HCT116 (cell line): ENCODE results near the gene TMTC1. TPM values are rescaled to one million over a fixed set of nuclear protein-coding genes. Genes with fewer than 3 reads are reported as not detected.

Experiments
- ATAC-seq: fragments of 200-7000 bp; cut with Tn5 transposase; 2 replicates; pipeline ENCODE4 v1.9.1; 2020; ENCODE audit warnings: mild to moderate bottlenecking, moderate library complexity
- BruUV-seq: library from RNA; stranded (reverse); fragments of 400-500 nt; replicated peaks from 2 replicates; lab custom pipeline; 2021; lab: Mats Ljungman, UMichigan
- CTCF ChIA-PET: fragments of 300-600 bp; sonication (Branson Sonifier 250); formaldehyde crosslinking; loops from one replicate; lab custom pipeline; 2021; ENCODE audit warnings: antibody characterized with exemption; lab: Charles Lee
- POLR2A ChIA-PET: fragments of 300-600, 350-600 bp; sonication (Branson Sonifier 250); formaldehyde crosslinking; loops from one replicate; lab custom pipeline; 2021; ENCODE audit warnings: antibody characterized with exemption; lab: Charles Lee
- RAD21 ChIA-PET, 2 experiments: fragments of 300-600 bp; sonication (Branson Sonifier 250); formaldehyde crosslinking; loops; one replicate each; lab custom pipeline; 2023; ENCODE audit warnings: low total read pairs in 2 of 2; ENCODE audit not compliant: uncharacterized antibody in 2 of 2, unreplicated experiment in 2 of 2, low non-redundant PET in 1 of 2; lab: Charles Lee
- DNase-seq: peaks from one replicate; pipeline ENCODE4 v3.0.0-alpha.2; 2010; ENCODE audit warnings: low read depth, low spot score
- H2AFZ ChIP-seq: fragments of 200-600 bp; shearing (Covaris generic), sonication (generic); 2 replicates; pipeline ENCODE4 v1.6.1; 2017; ENCODE audit warnings: low read depth, mixed run types, mixed read lengths, antibody characterized with exemption, low read length; ENCODE audit not compliant: poor library complexity, severe bottlenecking
- H3K27ac ChIP-seq: 2 replicates; pipeline ENCODE4 v1.5.1; 2012; ENCODE audit warnings: low read depth, low read length
- H3K27me3 ChIP-seq: fragments of 200-600 bp; sonication (generic); 2 replicates; pipeline ENCODE4 v1.6.1; 2016; ENCODE audit warnings: mixed run types, low read length, mixed read lengths; ENCODE audit not compliant: insufficient read depth
- H3K36me3 ChIP-seq, 2 experiments: fragments of 200-500 bp in 1 of 2; fragments of 200-600 bp in 1 of 2; sonication (Bioruptor generic) in 1 of 2; sonication (generic) in 1 of 2; 2 replicates each; pipeline versions ENCODE4 v1.5.1 to v1.6.1; 2014 to 2016; ENCODE audit warnings: low read length in 2 of 2, inconsistent platforms in 1 of 2, mixed read lengths in 1 of 2, mixed run types in 1 of 2; ENCODE audit not compliant: insufficient read depth in 2 of 2, control insufficient read depth in 1 of 2
- H3K4me1 ChIP-seq, 2 experiments: fragments of 200-600 bp in 1 of 2; sonication (generic) in 1 of 2; 2 replicates each; pipeline versions ENCODE4 v1.5.1 to v1.6.1; 2012 to 2017; ENCODE audit warnings: low read length in 2 of 2, inconsistent platforms in 1 of 2, mild to moderate bottlenecking in 1 of 2, mixed read lengths in 1 of 2, mixed run types in 1 of 2, moderate library complexity in 1 of 2; ENCODE audit not compliant: insufficient read depth in 2 of 2, control insufficient read depth in 1 of 2
- H3K4me2 ChIP-seq: fragments of 200-600 bp; sonication (generic); 2 replicates; pipeline ENCODE4 v1.6.1; 2017; ENCODE audit warnings: mixed run types, low read length, mixed read lengths
- H3K4me3 ChIP-seq, 2 experiments: fragments of 200-600 bp in 1 of 2; sonication (generic) in 1 of 2; replicated peaks in 1 of 2; 2 replicates each; pipeline ENCODE4 v1.5.1; 2011 to 2016; ENCODE audit warnings: low read length in 2 of 2, control low read depth in 1 of 2, low read depth in 1 of 2, mild to moderate bottlenecking in 1 of 2, mixed read lengths in 1 of 2, mixed run types in 1 of 2
- H3K79me2 ChIP-seq: fragments of 200-600 bp; sonication (generic); 2 replicates; pipeline ENCODE4 v1.6.1; 2017; ENCODE audit warnings: mild to moderate bottlenecking, mixed run types, low read length, moderate library complexity, mixed read lengths; ENCODE audit not compliant: insufficient read depth
- H3K9ac ChIP-seq: fragments of 200-600 bp; sonication (generic); 2 replicates; pipeline ENCODE4 v1.6.1; 2016; ENCODE audit warnings: low read length, mixed read lengths
- H3K9me2 ChIP-seq: fragments of 200-600 bp; sonication (generic), shearing (Covaris generic); 2 replicates; pipeline ENCODE4 v1.6.1; 2017; ENCODE audit warnings: mixed run types, mild to moderate bottlenecking, moderate library complexity; ENCODE audit not compliant: insufficient read depth
- H3K9me3 ChIP-seq, 2 experiments: fragments of 200-500 bp in 1 of 2; fragments of 200-600 bp in 1 of 2; sonication (Bioruptor generic) in 1 of 2; sonication (generic) in 1 of 2; 2 replicates each; pipeline ENCODE4 v1.6.1; 2014 to 2017; ENCODE audit warnings: low read length in 2 of 2, mixed read lengths in 2 of 2, inconsistent platforms in 1 of 2, low read depth in 1 of 2, mild to moderate bottlenecking in 1 of 2, mixed run types in 1 of 2, moderate library complexity in 1 of 2; ENCODE audit not compliant: control insufficient read depth in 1 of 2, insufficient read depth in 1 of 2
- H4K20me1 ChIP-seq: fragments of 200-600 bp; sonication (generic), shearing (Covaris generic); 2 replicates; pipeline ENCODE4 v1.6.1; 2017; ENCODE audit warnings: mixed run types, mild to moderate bottlenecking, moderate library complexity; ENCODE audit not compliant: insufficient read depth
- ELF1 ChIP-seq: IDR thresholded peaks from 2 replicates; pipeline ENCODE4 v1.6.1; 2012; ENCODE audit warnings: low read depth, borderline replicate concordance
- EZH2phosphoT487 ChIP-seq: fragments of 200-600 bp; IDR thresholded peaks from 2 replicates; pipeline ENCODE4 v1.6.1; 2018; ENCODE audit warnings: antibody characterized with exemption, borderline replicate concordance
- JUND ChIP-seq: IDR thresholded peaks from 2 replicates; pipeline ENCODE4 v1.6.1; 2012
- POLR2A ChIP-seq: IDR thresholded peaks from 2 replicates; pipeline ENCODE4 v1.7.0; 2011; ENCODE audit warnings: borderline replicate concordance; ENCODE audit not compliant: insufficient read depth, insufficient read length; ENCODE audit errors: extremely low read depth
- RAD21 ChIP-seq: IDR thresholded peaks from 2 replicates; pipeline ENCODE4 v1.6.1; 2012; ENCODE audit warnings: low read depth, mild to moderate bottlenecking
- ZFX ChIP-seq: fragments of 450-650 bp; IDR thresholded peaks from 2 replicates; pipeline ENCODE4 v1.6.1; 2017
- ZNF274 ChIP-seq: fragments of 200-500 bp; sonication (Bioruptor generic); IDR thresholded peaks from 2 replicates; pipeline ENCODE4 v1.6.1; 2014; ENCODE audit warnings: mild to moderate bottlenecking, low read depth, low read length, inconsistent platforms
- intact Hi-C: fragments of 100-400 bp; cut with micrococcal nuclease; formaldehyde crosslinking; loops from 2 replicates; pipeline ENCODE4 v1.10.0; 2022
- total RNA-seq: library from RNA; stranded (reverse); gene quantifications from one replicate; pipeline ENCODE4 v1.2.1, GENCODE V29; 2021; ENCODE audit not compliant: unreplicated experiment
- TF ChIP-seq, protein P1 (sequence below): IDR thresholded peaks from 2 replicates; pipeline ENCODE4 v1.6.1; 2011; ENCODE audit warnings: mild to moderate bottlenecking, low read length, moderate library complexity; ENCODE audit not compliant: insufficient replicate concordance; ENCODE audit errors: extremely low read depth
- TF ChIP-seq, protein P2 (sequence below): IDR thresholded peaks from 2 replicates; pipeline ENCODE4 v1.6.1; 2012
- TF ChIP-seq, protein P3 (sequence below): IDR thresholded peaks from 2 replicates; pipeline ENCODE4 v1.6.1; 2012; ENCODE audit warnings: low read depth
- TF ChIP-seq, protein P4 (sequence below): IDR thresholded peaks from 2 replicates; pipeline ENCODE4 v1.6.1; 2012

TMTC1 gene
- total RNA-seq, 1 experiment from 2014 or later: 2.0 TPM

DNA sequence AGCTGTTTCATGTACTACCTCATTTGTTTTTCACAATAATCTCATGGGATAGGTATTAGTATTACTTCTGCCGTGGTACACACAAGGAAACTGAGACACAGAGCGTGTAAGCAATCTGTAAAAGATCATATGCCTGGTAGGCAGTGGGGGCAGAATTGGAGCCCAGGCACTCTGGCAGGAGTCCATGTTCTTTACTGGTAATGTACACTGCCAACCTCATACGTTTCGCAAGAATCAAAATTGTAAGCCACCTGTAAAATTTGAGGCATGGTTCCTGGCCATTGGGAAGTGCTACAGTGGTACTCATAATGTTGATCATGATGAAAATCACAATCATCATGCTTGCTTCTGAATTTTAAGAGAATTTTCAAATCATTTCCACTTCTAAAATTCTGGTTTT, 40.7 kb downstream of the TMTC1 start:
- H4K20me1 ChIP-seq: no peaks in the 10 kb centered on the region
- no peaks in the 10 kb centered on the region for H3K79me2 ChIP-seq
- no peak overlapping the region for H3K4me2 ChIP-seq
- no peak overlapping the region for H3K4me3 ChIP-seq
- no peak for DNase-seq
- RAD21 ChIA-PET: no interaction called here
- intact Hi-C loops: no loop called here
- TF ChIP-seq ZNF274 (no peak), RAD21 (no peak), JUND (no peak), ELF1 (no peak), ZFX (no peak), POLR2A (no peak), EZH2phosphoT487 (no peak)
- TF ChIP-seq, protein P1, sequence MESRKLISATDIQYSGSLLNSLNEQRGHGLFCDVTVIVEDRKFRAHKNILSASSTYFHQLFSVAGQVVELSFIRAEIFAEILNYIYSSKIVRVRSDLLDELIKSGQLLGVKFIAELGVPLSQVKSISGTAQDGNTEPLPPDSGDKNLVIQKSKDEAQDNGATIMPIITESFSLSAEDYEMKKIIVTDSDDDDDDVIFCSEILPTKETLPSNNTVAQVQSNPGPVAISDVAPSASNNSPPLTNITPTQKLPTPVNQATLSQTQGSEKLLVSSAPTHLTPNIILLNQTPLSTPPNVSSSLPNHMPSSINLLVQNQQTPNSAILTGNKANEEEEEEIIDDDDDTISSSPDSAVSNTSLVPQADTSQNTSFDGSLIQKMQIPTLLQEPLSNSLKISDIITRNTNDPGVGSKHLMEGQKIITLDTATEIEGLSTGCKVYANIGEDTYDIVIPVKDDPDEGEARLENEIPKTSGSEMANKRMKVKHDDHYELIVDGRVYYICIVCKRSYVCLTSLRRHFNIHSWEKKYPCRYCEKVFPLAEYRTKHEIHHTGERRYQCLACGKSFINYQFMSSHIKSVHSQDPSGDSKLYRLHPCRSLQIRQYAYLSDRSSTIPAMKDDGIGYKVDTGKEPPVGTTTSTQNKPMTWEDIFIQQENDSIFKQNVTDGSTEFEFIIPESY: no peak
- TF ChIP-seq, protein P2, sequence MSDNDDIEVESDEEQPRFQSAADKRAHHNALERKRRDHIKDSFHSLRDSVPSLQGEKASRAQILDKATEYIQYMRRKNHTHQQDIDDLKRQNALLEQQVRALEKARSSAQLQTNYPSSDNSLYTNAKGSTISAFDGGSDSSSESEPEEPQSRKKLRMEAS: no peak
- TF ChIP-seq, protein P3, sequence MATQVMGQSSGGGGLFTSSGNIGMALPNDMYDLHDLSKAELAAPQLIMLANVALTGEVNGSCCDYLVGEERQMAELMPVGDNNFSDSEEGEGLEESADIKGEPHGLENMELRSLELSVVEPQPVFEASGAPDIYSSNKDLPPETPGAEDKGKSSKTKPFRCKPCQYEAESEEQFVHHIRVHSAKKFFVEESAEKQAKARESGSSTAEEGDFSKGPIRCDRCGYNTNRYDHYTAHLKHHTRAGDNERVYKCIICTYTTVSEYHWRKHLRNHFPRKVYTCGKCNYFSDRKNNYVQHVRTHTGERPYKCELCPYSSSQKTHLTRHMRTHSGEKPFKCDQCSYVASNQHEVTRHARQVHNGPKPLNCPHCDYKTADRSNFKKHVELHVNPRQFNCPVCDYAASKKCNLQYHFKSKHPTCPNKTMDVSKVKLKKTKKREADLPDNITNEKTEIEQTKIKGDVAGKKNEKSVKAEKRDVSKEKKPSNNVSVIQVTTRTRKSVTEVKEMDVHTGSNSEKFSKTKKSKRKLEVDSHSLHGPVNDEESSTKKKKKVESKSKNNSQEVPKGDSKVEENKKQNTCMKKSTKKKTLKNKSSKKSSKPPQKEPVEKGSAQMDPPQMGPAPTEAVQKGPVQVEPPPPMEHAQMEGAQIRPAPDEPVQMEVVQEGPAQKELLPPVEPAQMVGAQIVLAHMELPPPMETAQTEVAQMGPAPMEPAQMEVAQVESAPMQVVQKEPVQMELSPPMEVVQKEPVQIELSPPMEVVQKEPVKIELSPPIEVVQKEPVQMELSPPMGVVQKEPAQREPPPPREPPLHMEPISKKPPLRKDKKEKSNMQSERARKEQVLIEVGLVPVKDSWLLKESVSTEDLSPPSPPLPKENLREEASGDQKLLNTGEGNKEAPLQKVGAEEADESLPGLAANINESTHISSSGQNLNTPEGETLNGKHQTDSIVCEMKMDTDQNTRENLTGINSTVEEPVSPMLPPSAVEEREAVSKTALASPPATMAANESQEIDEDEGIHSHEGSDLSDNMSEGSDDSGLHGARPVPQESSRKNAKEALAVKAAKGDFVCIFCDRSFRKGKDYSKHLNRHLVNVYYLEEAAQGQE: no peak
- TF ChIP-seq, protein P4, sequence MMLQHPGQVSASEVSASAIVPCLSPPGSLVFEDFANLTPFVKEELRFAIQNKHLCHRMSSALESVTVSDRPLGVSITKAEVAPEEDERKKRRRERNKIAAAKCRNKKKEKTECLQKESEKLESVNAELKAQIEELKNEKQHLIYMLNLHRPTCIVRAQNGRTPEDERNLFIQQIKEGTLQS: no peak
- TF ChIP-seq, all 23 proteins: peak for 0
- Histone ChIP-seq H3K27ac (no peak overlapping the region), H3K27me3 (no peaks in the 10 kb centered on the region), H3K9me2 (no peaks in the 10 kb centered on the region), H3K36me3 (no peaks in the 10 kb centered on the region), H3K4me1 (peaks cover 0 to 6% of the 10 kb centered on the region in 2 experiments; a peak in 1 of 4 replicates), H2AFZ (no peak overlapping the region), H3K9me3 (no peaks in the 10 kb centered on the region), H3K9ac (no peak overlapping the region)
- ATAC-seq: no peak
- ChIA-PET POLR2A (no interaction called here), CTCF (no interaction called here)
- BruUV-seq: no TSS peak
